IMR-90 (cell line): ENCODE data around the gene TSHZ1. TPM values are rescaled to one million over a fixed set of nuclear protein-coding genes. Genes with fewer than 3 reads are reported as not detected.

Experiments used
- ATAC-seq: fragments of 200-7000 bp; cut with Tn5 transposase; 2 replicates; pipeline ENCODE4 v1.9.1; 2020; ENCODE audit warnings: low read depth, mild to moderate bottlenecking, moderate library complexity
- BruUV-seq: library from RNA; stranded (reverse); fragments of 400-500 nt; replicated peaks from 2 replicates; lab custom pipeline; 2021; lab: Mats Ljungman, UMichigan
- CTCF ChIA-PET: fragments of 300-600 bp; formaldehyde crosslinking; extraction: SDS; loops from one replicate; lab custom pipeline; 2021; ENCODE audit warnings: antibody characterized with exemption; lab: Yijun Ruan, JAX
- POLR2A ChIA-PET: fragments of 300-600 bp; sonication (Branson Sonifier 250); formaldehyde crosslinking; loops from one replicate; lab custom pipeline; 2022; ENCODE audit warnings: antibody characterized with exemption; ENCODE audit not compliant: unreplicated experiment; lab: Charles Lee
- DNase-seq: peaks from one replicate; pipeline ENCODE4 v3.0.0; 2013
- H2AFZ ChIP-seq: replicated peaks from 2 replicates; pipeline ENCODE3; 2013; ENCODE audit warnings: low read length, mild to moderate bottlenecking; ENCODE audit not compliant: poor library complexity
- H2AK5ac ChIP-seq: 2 replicates; pipeline ENCODE4 v1.6.1; 2013; ENCODE audit warnings: low read depth, low read length, inconsistent platforms
- H2AK9ac ChIP-seq: replicated peaks from 2 replicates; pipeline ENCODE3; 2013; ENCODE audit warnings: mild to moderate bottlenecking, low read depth, low read length, moderate library complexity; ENCODE audit not compliant: poor library complexity
- H2BK120ac ChIP-seq: 2 replicates; pipeline ENCODE4 v1.6.1; 2013; ENCODE audit warnings: low read depth, low read length, inconsistent platforms
- H2BK15ac ChIP-seq: 3 replicates; pipeline ENCODE4 v1.6.1; 2013; ENCODE audit warnings: low read depth, low read length, inconsistent platforms
- H2BK20ac ChIP-seq: 2 replicates; pipeline ENCODE4 v1.6.1; 2013; ENCODE audit warnings: low read depth, mild to moderate bottlenecking, inconsistent platforms, low read length, moderate library complexity
- H2BK5ac ChIP-seq: 2 replicates; pipeline ENCODE4 v1.6.1; 2013; ENCODE audit warnings: mild to moderate bottlenecking, low read depth, low read length, inconsistent platforms; ENCODE audit not compliant: poor library complexity, severe bottlenecking
- H3K14ac ChIP-seq: replicated peaks from 2 replicates; pipeline ENCODE4 v1.6.1; 2013; ENCODE audit warnings: low read depth, low read length, inconsistent platforms
- H3K18ac ChIP-seq: 2 replicates; pipeline ENCODE4 v1.6.1; 2013; ENCODE audit warnings: low read depth, low read length, control low read depth
- H3K23ac ChIP-seq: 2 replicates; pipeline ENCODE4 v1.6.1; 2013; ENCODE audit warnings: low read depth, low read length, inconsistent platforms
- H3K27ac ChIP-seq: 2 replicates; pipeline ENCODE4 v1.5.1; 2013; ENCODE audit warnings: mild to moderate bottlenecking, control low read depth, low read length; ENCODE audit not compliant: insufficient read depth
- H3K27me3 ChIP-seq: 2 replicates; pipeline ENCODE4 v1.6.1; 2013; ENCODE audit warnings: low read length; ENCODE audit not compliant: control insufficient read depth, insufficient read depth
- H3K36me3 ChIP-seq: 2 replicates; pipeline ENCODE4 v1.6.1; 2013; ENCODE audit warnings: low read length, mixed read lengths; ENCODE audit not compliant: control insufficient read depth, insufficient read depth
- H3K4ac ChIP-seq: 2 replicates; pipeline ENCODE4 v1.6.1; 2013; ENCODE audit warnings: low read depth, low read length, inconsistent platforms
- H3K4me1 ChIP-seq: 2 replicates; pipeline ENCODE4 v1.6.1; 2013; ENCODE audit warnings: low read length, mixed read lengths; ENCODE audit not compliant: control insufficient read depth, insufficient read depth
- H3K4me2 ChIP-seq: 2 replicates; pipeline ENCODE4 v1.6.1; 2013; ENCODE audit warnings: low read depth, mild to moderate bottlenecking, control low read depth, low read length, moderate library complexity
- H3K4me3 ChIP-seq: 2 replicates; pipeline ENCODE4 v1.5.1; 2013; ENCODE audit warnings: low read depth, mild to moderate bottlenecking, control low read depth, low read length, moderate library complexity; ENCODE audit not compliant: insufficient read depth
- H3K56ac ChIP-seq: 2 replicates; pipeline ENCODE4 v1.6.1; 2013; ENCODE audit warnings: low read length, inconsistent platforms; ENCODE audit not compliant: insufficient read depth; ENCODE audit errors: extremely low read depth
- H3K79me1 ChIP-seq, 2 experiments: 2 replicates each; pipeline ENCODE4 v1.6.1; 2013; ENCODE audit warnings: low read length in 2 of 2, inconsistent platforms in 1 of 2, low read depth in 1 of 2
- H3K9ac ChIP-seq: 2 replicates; pipeline ENCODE4 v1.6.1; 2013; ENCODE audit warnings: low read depth, low read length, control low read depth
- H3K9me1 ChIP-seq: 2 replicates; pipeline ENCODE4 v1.6.1; 2013; ENCODE audit warnings: low read length, inconsistent platforms; ENCODE audit not compliant: insufficient read depth
- H3K9me3 ChIP-seq: 2 replicates; pipeline ENCODE4 v1.6.1; 2013; ENCODE audit warnings: low read length; ENCODE audit not compliant: control insufficient read depth, insufficient read depth
- H4K20me1 ChIP-seq: 2 replicates; pipeline ENCODE4 v1.6.1; 2013; ENCODE audit warnings: low read length, inconsistent platforms; ENCODE audit not compliant: insufficient read depth
- H4K5ac ChIP-seq: 2 replicates; pipeline ENCODE4 v1.6.1; 2013; ENCODE audit warnings: mild to moderate bottlenecking, low read depth, low read length, control low read depth
- H4K8ac ChIP-seq, 2 experiments: 2 replicates each; pipeline ENCODE4 v1.6.1; 2013; ENCODE audit warnings: low read depth in 2 of 2, low read length in 2 of 2, control low read depth in 1 of 2, inconsistent platforms in 1 of 2
- H4K91ac ChIP-seq: 2 replicates; pipeline ENCODE4 v1.6.1; 2013; ENCODE audit warnings: low read depth, low read length, inconsistent platforms; ENCODE audit not compliant: insufficient read depth
- BHLHE40 ChIP-seq: fragments of 150-350 bp; IDR thresholded peaks from 2 replicates; pipeline ENCODE4 v1.6.1; 2016; ENCODE audit warnings: mild to moderate bottlenecking, low read depth, low read length
- CHD1 ChIP-seq: IDR thresholded peaks from 2 replicates; pipeline ENCODE4 v1.6.1; 2012; ENCODE audit warnings: low read depth, low read length, improper control_type of control experiment
- FOS ChIP-seq: fragments of 150-350 bp; IDR thresholded peaks from 2 replicates; pipeline ENCODE4 v1.6.1; 2016; ENCODE audit warnings: low read depth, low read length
- MXI1 ChIP-seq: IDR thresholded peaks from 2 replicates; pipeline ENCODE4 v1.6.1; 2012; ENCODE audit warnings: low read depth, mild to moderate bottlenecking, low read length, moderate library complexity, borderline replicate concordance
- POLR2A ChIP-seq: IDR thresholded peaks from 2 replicates; pipeline ENCODE4 v1.6.1; 2012; ENCODE audit warnings: mild to moderate bottlenecking, low read depth, low read length
- RAD21 ChIP-seq: IDR thresholded peaks from 2 replicates; pipeline ENCODE4 v1.6.1; 2012; ENCODE audit warnings: low read length, improper control_type of control experiment
- RFX5 ChIP-seq: IDR thresholded peaks from 2 replicates; pipeline ENCODE4 v1.8.0; 2012; ENCODE audit warnings: low read depth, mild to moderate bottlenecking, low read length, moderate library complexity
- SMC3 ChIP-seq: fragments of 150-350 bp; IDR thresholded peaks from 2 replicates; pipeline ENCODE4 v1.6.1; 2016; ENCODE audit warnings: low read depth, mild to moderate bottlenecking, antibody characterized with exemption, low read length, moderate library complexity
- WGBS, 2 experiments: methylation state at CpG; one replicate each; pipeline versions ENCODE4 v1.1.5 to v1.1.7; 2013; ENCODE audit warnings: missing lambda C conversion rate in 2 of 2; ENCODE audit not compliant: insufficient read length in 1 of 2; ENCODE audit errors: extremely low coverage in 2 of 2; 5-methylcytosine and 5-hydroxymethylcytosine counted together
- dilution Hi-C: fragments of 300-500 bp; cut with HindIII; formaldehyde crosslinking; loops from one replicate; pipeline ENCODE4 v1.14.3; 2018; ENCODE audit warnings: low sequenced_read_pairs; ENCODE audit not compliant: unreplicated experiment
- in situ Hi-C: fragments of 300-500 bp; cut with MboI; formaldehyde crosslinking; loops from 3 replicates; pipeline ENCODE4 v1.14.3; 2019; ENCODE audit warnings: low sequenced_read_pairs, inconsistent platforms, mixed read lengths
- intact Hi-C: fragments of 100-400 bp; cut with micrococcal nuclease; formaldehyde crosslinking; loops from 2 replicates; pipeline ENCODE4 v1.10.0; 2022
- polyA plus RNA-seq, 3 experiments: library from polyadenylated mRNA; depleted of rRNA; stranded (reverse); fragments of >200 nt; gene quantifications; 2 replicates each; pipeline ENCODE4 v1.2.3, GENCODE V29; 2012; ENCODE audit warnings: low replicate concordance in 1 of 3
- total RNA-seq: library from RNA; depleted of rRNA; stranded (reverse); fragments of >200 nt; gene quantifications from 2 replicates; pipeline ENCODE4 v1.2.3, GENCODE V29; 2012
- TF ChIP-seq, protein P1 (sequence below): fragments of 150-350 bp; IDR thresholded peaks from 2 replicates; pipeline ENCODE4 v1.6.1; 2016; ENCODE audit warnings: low read depth, mild to moderate bottlenecking, low read length, moderate library complexity, borderline replicate concordance

TSHZ1 gene
- total and polyA plus RNA-seq, 2 of the 4 experiments (the other 2 are of a cell fraction), result 7.1 to 10.0 TPM

GRCh38 chr18:75208836-75209128 lies 1.8 kb upstream of the TSHZ1 start:
- Histone ChIP-seq H4K8ac (peak overlapping the region in 1 of 2 experiments; percentile 49; a peak in 2 of 4 replicates), H3K27me3 (no peaks in the 10 kb centered on the region), H2AFZ (peak overlapping the region; percentile 88), H2BK120ac (0 out of 2 replicates have a peak overlapping the region, but pooled peaks have one; percentile 45), H3K36me3 (no peaks in the 10 kb centered on the region), H3K4me1 (peaks cover 7% of the 10 kb centered on the region), H2BK15ac (no peak overlapping the region), H3K9ac (peak overlapping the region; percentile 85), H2BK5ac (peak overlapping the region; percentile 91), H3K9me3 (no peaks in the 10 kb centered on the region), H3K18ac (peak overlapping the region; percentile 55; the same call in 1 of the 2 replicates), H3K4ac (peak overlapping the region; percentile 84), H3K23ac (no peak overlapping the region), H4K5ac (0 out of 2 replicates have a peak overlapping the region, but pooled peaks have one; percentile 46), H2AK5ac (no peak overlapping the region; the same call in 1 of the 2 replicates), H3K56ac (peak overlapping the region; percentile 68; the same call in 1 of the 2 replicates), H3K79me1 (peaks cover 9 to 25% of the 10 kb centered on the region in 2 experiments), H3K14ac (peak overlapping the region; percentile 61; the same call in 1 of the 2 replicates), H3K4me3 (peak overlapping the region; percentile 90), H2BK20ac (no peak overlapping the region), H2AK9ac (peak overlapping the region; percentile 71), H4K91ac (peak overlapping the region; percentile 54), H4K20me1 (peaks cover 4% of the 10 kb centered on the region; the same call in 1 of the 2 replicates), H3K4me2 (0 out of 2 replicates have a peak overlapping the region, but pooled peaks have one; percentile 36), H3K9me1 (no peaks in the 10 kb centered on the region), H3K27ac (peak overlapping the region; percentile 98)
- dilution Hi-C loops, result no loop called here
- ATAC-seq, result no peak
- TF ChIP-seq SMC3 (no peak), RAD21 (no peak), POLR2A (no peak), RFX5 (no peak), CHD1 (no peak), BHLHE40 (no peak), MXI1 (no peak), FOS (no peak)
- TF ChIP-seq, protein P1, sequence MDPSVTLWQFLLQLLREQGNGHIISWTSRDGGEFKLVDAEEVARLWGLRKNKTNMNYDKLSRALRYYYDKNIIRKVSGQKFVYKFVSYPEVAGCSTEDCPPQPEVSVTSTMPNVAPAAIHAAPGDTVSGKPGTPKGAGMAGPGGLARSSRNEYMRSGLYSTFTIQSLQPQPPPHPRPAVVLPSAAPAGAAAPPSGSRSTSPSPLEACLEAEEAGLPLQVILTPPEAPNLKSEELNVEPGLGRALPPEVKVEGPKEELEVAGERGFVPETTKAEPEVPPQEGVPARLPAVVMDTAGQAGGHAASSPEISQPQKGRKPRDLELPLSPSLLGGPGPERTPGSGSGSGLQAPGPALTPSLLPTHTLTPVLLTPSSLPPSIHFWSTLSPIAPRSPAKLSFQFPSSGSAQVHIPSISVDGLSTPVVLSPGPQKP, result no peak
- in situ Hi-C loops, result loop anchor here (5.0 to 25.0 kb wide), 2 partner anchors 274 to 1154 kb away; no protein-coding TSS in a partner anchor
- CTCF ChIA-PET, result no interaction called here
- POLR2A ChIA-PET, result interaction anchor here (0.6 kb wide), 2 partner anchors 200 to 1225 kb away, joined by 3 read pairs; no protein-coding TSS in a partner anchor
- no peak for DNase-seq
- no TSS peak for BruUV-seq
- intact Hi-C loops, result loop anchor here (5.0 to 10.0 kb wide), 5 partner anchors 264 to 1139 kb away; no protein-coding TSS in a partner anchor
- WGBS, 2 experiments, result no CpG with 5 or more reads among the region's 34 CpGs
